HG02943 (cell line): ENCODE data around the gene ARHGAP23.

Experiments used
- ATAC-seq: cut with Tn5 transposase; IDR thresholded peaks from one replicate; pipeline ENCODE4 v1.9.1; 2021; ENCODE audit warnings: mild to moderate bottlenecking, low read depth, moderate library complexity; ENCODE audit not compliant: unreplicated experiment

Gene ARHGAP23

GRCh38 chr17:38542286-38542685 is 114.0 kb downstream of the ARHGAP23 start:
- ATAC-seq: no peak

- no peak for ATAC-seq
Observed at GRCh38 chr17:38543403-38544174, 115.3 kb downstream of the ARHGAP23 start.

GRCh38 chr17:38544175-38544838 is 116.0 kb downstream of the ARHGAP23 start:
- ATAC-seq: no peak

- no peak for ATAC-seq
Observed at GRCh38 chr17:38544839-38545209, 116.6 kb downstream of the ARHGAP23 start.

- ATAC-seq: no peak
Observed at GRCh38 chr17:38545531-38546225, 117.4 kb downstream of the ARHGAP23 start.

- ATAC-seq: no peak
Observed at GRCh38 chr17:38546396-38546795, 118.1 kb downstream of the ARHGAP23 start.

GRCh38 chr17:38547444-38547843 is 119.2 kb downstream of the ARHGAP23 start:
- ATAC-seq: no peak

- ATAC-seq: no peak
Observed at GRCh38 chr17:38549285-38549684, 121.0 kb downstream of the ARHGAP23 start.

- ATAC-seq: no peak
Observed at GRCh38 chr17:38550661-38551060, 122.4 kb downstream of the ARHGAP23 start.

GRCh38 chr17:38551121-38551520 is 122.9 kb downstream of the ARHGAP23 start:
- ATAC-seq: no peak

GRCh38 chr17:38552343-38552742 is 124.1 kb downstream of the ARHGAP23 start:
- no peak for ATAC-seq

GRCh38 chr17:38554430-38555350 is 126.4 kb downstream of the ARHGAP23 start:
- no peak for ATAC-seq

- no peak for ATAC-seq
Observed at GRCh38 chr17:38556239-38556638, 128.0 kb downstream of the ARHGAP23 start.

GRCh38 chr17:38557396-38557795 is 129.1 kb downstream of the ARHGAP23 start:
- no peak for ATAC-seq

GRCh38 chr17:38557836-38558727 is 129.8 kb downstream of the ARHGAP23 start:
- ATAC-seq: no peak

GRCh38 chr17:38558728-38559050 is 130.4 kb downstream of the ARHGAP23 start:
- peak; percentile 8 for ATAC-seq

GRCh38 chr17:38559051-38559879 is 131.0 kb downstream of the ARHGAP23 start:
- ATAC-seq: peak; percentile 73

- no peak for ATAC-seq
Observed at GRCh38 chr17:38559880-38560230, 131.6 kb downstream of the ARHGAP23 start.
